ENCODE results near the gene KLK15.

The KLK15 gene

DNA sequence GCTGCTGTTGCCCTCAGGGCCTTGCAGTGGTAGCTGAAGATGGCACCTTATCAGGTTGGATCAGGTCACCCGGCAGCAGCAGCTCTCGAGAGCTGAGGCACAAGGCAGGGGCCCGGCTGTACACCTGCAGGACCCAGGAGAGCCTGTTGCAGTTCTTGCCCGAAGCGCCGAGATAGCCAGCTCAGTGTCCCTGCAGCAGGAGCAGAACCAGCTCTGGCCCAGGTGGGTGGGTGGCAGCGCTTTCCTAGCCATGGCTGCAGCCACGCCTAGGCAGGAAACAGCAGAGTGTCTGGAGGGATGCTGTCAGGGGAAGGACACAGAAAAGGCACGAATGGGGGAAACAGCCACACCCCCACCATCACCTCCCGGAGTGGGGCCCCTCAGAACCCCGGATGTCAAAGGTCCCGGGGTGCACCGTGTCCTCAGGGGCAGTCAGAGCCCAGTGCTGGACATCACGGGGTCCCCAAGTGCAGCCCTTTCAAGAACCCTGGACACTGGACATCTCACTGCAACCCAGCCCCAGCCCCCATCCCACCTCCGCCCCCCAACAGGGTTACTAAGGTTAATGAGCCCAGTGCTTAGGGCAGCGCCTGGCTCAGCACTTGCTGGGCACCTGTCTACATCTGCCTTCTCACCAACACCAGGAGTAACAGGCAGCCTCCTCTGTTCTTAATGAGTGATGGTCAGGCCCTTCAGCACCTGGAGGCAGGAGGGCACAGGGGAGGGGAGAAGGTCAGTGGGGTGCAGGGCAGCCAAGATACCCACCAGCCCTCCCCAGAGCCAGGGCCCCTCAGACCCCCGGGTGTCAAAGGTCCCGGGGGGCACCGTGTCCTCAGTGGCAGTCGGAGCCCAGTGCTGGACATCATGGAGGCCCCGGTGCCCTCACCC is 34.5 kb downstream of the KLK15 start:
- TF ChIP-seq, protein P1, sequence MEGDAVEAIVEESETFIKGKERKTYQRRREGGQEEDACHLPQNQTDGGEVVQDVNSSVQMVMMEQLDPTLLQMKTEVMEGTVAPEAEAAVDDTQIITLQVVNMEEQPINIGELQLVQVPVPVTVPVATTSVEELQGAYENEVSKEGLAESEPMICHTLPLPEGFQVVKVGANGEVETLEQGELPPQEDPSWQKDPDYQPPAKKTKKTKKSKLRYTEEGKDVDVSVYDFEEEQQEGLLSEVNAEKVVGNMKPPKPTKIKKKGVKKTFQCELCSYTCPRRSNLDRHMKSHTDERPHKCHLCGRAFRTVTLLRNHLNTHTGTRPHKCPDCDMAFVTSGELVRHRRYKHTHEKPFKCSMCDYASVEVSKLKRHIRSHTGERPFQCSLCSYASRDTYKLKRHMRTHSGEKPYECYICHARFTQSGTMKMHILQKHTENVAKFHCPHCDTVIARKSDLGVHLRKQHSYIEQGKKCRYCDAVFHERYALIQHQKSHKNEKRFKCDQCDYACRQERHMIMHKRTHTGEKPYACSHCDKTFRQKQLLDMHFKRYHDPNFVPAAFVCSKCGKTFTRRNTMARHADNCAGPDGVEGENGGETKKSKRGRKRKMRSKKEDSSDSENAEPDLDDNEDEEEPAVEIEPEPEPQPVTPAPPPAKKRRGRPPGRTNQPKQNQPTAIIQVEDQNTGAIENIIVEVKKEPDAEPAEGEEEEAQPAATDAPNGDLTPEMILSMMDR (IDR thresholded peaks at IDR 0.05; ENCODE audit: insufficient read depth, low read length, missing control alignments) = no peak
- no peak for DNase-seq (ENCODE audit: low read depth, low spot score)
- POLR2A ChIA-PET = no interaction called here
- CTCF ChIA-PET = interaction anchor here (1.3 kb wide), 2 partner anchors 74 to 430 kb away, joined by 3 to 4 read pairs; no protein-coding TSS in a partner anchor
- H3K4me3 ChIP-seq (ENCODE audit: low read depth, low read length) = no peak overlapping the region

DNA sequence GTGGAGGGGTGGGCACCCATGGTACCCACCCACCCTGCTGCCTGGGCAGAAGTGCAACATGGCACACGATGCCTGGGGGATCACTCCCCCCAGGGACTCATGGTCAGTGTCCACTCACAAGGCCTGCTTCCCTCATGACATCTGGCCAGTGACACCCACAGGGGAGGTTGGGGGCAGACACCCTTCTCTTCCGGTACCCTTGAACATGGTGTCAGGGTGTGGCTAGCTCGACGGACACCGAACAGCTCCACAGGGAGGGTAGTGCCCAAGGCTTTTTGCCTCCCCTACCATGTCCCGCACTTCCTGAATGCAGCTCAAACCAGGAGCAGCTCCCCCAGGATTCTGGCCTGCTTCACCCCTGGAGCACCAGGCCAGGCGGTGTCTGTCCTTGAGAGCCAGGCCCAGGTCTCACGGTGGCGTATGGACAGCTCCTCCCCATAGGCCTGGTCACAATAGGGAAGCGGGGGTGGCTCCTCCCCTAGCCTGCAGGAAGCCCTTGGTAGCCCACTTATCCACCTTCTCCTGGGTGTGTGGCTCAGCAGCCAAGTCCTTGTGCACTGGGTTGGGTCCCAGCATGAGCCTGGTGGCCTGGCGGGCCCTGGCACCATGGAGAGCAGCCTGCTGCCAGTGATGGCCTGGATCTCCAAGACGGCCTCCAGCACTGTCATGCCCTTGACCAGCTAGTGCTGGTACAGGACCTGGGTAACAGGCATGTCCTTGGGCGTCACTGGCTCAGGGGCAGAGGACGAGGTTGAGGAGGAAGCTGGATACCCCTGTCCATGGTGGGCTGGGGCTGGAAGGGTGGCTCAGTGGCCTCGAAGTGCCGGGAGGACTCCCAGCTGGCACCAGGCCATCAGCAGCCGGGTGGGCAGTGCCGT is 35.4 kb downstream of the KLK15 start:
- TF ChIP-seq, protein P1 (IDR thresholded peaks at IDR 0.05; ENCODE audit: insufficient read depth, low read length, missing control alignments) = no peak
- CTCF ChIA-PET = interaction anchor here (1.3 to 5.9 kb wide), 2 partner anchors 15 to 429 kb away, joined by 3 to 31 read pairs; no protein-coding TSS in a partner anchor

DNA sequence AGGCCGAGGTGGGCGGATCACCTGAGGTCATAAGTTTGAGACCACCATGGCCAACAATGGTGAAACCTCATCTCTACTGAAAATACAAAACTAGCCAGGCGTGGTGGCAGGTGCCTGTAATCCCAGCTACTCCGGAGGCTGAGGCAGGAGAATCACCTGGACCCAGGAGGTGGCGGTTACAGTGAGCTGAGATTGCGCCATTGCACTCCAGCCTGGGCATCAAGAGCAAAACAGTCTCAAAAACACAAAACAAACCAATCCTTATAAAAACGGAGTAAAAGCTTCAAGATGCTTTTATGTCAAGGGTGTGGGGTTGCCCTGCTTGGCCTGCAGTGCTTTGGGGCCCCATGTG is 36.0 kb downstream of the KLK15 start:
- H3K4me3 ChIP-seq (ENCODE audit: low read depth, low read length) = no peak overlapping the region
- no peak for DNase-seq (ENCODE audit: low read depth, low spot score)
- POLR2A ChIA-PET = no interaction called here
- CTCF ChIA-PET = interaction anchor here (1.3 to 5.9 kb wide), 3 partner anchors 14 to 428 kb away, joined by 3 to 31 read pairs (median 3); no protein-coding TSS in a partner anchor
- TF ChIP-seq, protein P1 (IDR thresholded peaks at IDR 0.05; ENCODE audit: insufficient read depth, low read length, missing control alignments) = no peak

More for the DNA sequence above, 35.4 kb downstream of the KLK15 start:
- no peak overlapping the region for H3K4me3 ChIP-seq (ENCODE audit: low read depth, low read length)
- DNase-seq (ENCODE audit: low read depth, low spot score) = no peak
- POLR2A ChIA-PET = no interaction called here

DNA sequence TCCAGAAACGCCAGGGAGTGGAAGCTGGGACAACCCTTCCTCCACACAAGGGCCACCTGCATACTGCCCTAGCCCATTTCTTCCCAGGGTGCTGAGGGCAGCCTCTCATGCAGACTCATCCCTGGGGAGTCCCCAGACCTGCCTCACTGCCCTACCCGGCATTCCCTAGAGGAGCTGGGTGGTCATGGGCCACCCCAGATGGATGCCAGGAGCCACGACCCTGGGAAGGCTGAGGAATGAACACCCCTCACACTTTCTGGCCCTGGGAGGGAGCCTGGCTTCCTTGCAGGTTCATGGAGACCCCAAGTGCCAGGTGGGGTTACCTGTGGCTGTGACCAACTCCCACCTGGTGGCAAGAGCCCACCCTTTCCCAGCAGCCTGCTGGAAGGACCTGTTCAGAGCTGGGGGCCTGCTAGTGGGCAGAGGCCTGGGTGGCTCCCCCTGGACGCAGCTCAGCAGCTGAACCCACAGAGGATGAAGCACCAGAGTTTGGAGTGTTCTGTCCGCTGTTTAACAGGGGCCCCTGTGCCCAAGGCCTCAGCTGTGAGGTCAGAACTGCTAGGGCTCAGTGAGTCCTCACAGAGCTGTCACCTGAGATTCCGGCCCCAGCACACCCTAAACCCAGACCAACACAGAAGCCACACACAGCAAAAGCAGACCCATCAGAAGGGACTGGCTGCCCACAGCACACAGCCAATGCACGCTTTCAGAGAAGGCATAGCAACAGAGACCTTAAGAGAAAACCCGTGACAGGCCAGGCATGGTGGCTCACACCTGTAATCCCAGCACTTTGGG is 36.5 kb downstream of the KLK15 start:
- H3K4me3 ChIP-seq (ENCODE audit: low read depth, low read length) = no peak overlapping the region
- ChIA-PET POLR2A (interaction anchor here (3.6 kb wide), 1 partner anchor 8 kb away, joined by 20 read pairs; no protein-coding TSS in a partner anchor), CTCF (interaction anchor here (0.6 to 5.9 kb wide), 6 partner anchors 14 to 439 kb away, joined by 3 to 31 read pairs (median 4); no protein-coding TSS in a partner anchor)
- no peak for DNase-seq (ENCODE audit: low read depth, low spot score)
- TF ChIP-seq, protein P1 (IDR thresholded peaks at IDR 0.05; ENCODE audit: insufficient read depth, low read length, missing control alignments) = no peak

DNA sequence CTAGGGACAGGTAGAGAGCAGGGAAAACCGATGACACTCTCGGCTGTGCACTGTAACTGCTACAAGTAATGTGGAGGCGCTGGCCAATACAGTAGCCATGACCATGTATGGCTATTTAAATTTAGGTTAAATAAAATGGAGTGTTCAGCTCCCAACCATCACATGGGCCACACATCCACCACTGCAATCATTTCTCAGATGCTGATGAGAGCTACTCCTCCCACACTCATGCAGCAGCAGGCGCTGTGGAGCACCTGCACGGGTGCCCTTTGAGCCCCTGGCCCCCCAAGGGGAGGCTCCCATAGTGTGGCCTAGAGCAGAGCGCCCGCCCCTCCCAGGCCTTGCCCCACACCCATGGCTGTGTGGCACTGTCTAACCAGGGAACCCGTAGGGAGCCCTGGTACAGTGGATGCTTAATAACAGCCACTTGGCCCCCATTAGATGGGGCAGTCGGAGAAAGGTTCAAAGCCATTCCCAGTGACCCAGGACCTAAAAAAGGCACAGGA is 37.2 kb downstream of the KLK15 start:
- DNase-seq (ENCODE audit: low read depth, low spot score) = no peak
- TF ChIP-seq, protein P1 (IDR thresholded peaks at IDR 0.05; ENCODE audit: insufficient read depth, low read length, missing control alignments) = no peak
- ChIA-PET CTCF (interaction anchor here (0.6 to 5.9 kb wide), 7 partner anchors 13 to 439 kb away, joined by 3 to 31 read pairs (median 5); no protein-coding TSS in a partner anchor), POLR2A (interaction anchor here (3.6 kb wide), 1 partner anchor 8 kb away, joined by 20 read pairs; no protein-coding TSS in a partner anchor)
- no peak overlapping the region for H3K4me3 ChIP-seq (ENCODE audit: low read depth, low read length)
